BE2C (cell line): ENCODE data around the gene MYL5.

Source experiments
- DNase-seq: peaks from one replicate; pipeline ENCODE4 v3.0.0-alpha.2; 2020
- H3K27me3 ChIP-seq: fragments of 250-450 bp; sonication (Bioruptor Pico); 2 replicates; pipeline ENCODE4 v1.5.1; 2020; ENCODE audit warnings: mild to moderate bottlenecking
- H3K36me3 ChIP-seq: fragments of 250-450 bp; sonication (Bioruptor Pico); 2 replicates; pipeline ENCODE4 v1.5.1; 2020; ENCODE audit warnings: mild to moderate bottlenecking
- H3K4me1 ChIP-seq: fragments of 250-450 bp; sonication (Bioruptor Pico); 2 replicates; pipeline ENCODE4 v1.5.1; 2020
- H3K4me3 ChIP-seq: 2 replicates; pipeline ENCODE4 v1.5.1; 2011; ENCODE audit warnings: low read depth, low read length
- H3K9me3 ChIP-seq: fragments of 250-450 bp; sonication (Bioruptor Pico); 2 replicates; pipeline ENCODE4 v1.5.1; 2020
- TF ChIP-seq, protein P1 (sequence below): IDR thresholded peaks from 2 replicates; pipeline ENCODE4 v1.5.1; 2012; ENCODE audit warnings: mild to moderate bottlenecking, low read depth, low read length

Gene MYL5

DNA sequence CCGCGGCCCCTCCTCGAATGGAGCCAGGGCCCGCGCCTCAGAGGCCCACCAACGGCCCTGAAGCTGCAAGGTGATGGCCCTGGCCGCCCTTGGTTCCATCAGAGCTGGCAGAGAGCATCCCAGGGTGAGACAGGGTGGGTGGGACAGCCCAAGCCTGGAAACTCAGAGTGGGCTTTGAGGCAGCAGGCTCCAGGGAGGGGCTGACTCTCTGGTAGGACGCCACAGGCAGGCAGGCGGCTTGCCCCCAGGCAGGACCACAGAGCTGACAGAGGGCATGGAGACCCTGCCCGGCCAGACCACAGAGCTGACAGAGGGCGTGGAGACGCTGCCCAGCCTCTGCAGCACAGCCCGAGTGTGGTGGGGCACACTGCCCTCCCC lies 4.8 kb downstream of the MYL5 start:
- Histone ChIP-seq H3K9me3 (no peaks in the 10 kb centered on the region), H3K4me3 (no peak overlapping the region), H3K27me3 (no peaks in the 10 kb centered on the region), H3K4me1 (peaks cover 13% of the 10 kb centered on the region), H3K36me3 (no peaks in the 10 kb centered on the region)
- DNase-seq = no peak
- TF ChIP-seq, protein P1, sequence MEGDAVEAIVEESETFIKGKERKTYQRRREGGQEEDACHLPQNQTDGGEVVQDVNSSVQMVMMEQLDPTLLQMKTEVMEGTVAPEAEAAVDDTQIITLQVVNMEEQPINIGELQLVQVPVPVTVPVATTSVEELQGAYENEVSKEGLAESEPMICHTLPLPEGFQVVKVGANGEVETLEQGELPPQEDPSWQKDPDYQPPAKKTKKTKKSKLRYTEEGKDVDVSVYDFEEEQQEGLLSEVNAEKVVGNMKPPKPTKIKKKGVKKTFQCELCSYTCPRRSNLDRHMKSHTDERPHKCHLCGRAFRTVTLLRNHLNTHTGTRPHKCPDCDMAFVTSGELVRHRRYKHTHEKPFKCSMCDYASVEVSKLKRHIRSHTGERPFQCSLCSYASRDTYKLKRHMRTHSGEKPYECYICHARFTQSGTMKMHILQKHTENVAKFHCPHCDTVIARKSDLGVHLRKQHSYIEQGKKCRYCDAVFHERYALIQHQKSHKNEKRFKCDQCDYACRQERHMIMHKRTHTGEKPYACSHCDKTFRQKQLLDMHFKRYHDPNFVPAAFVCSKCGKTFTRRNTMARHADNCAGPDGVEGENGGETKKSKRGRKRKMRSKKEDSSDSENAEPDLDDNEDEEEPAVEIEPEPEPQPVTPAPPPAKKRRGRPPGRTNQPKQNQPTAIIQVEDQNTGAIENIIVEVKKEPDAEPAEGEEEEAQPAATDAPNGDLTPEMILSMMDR = no peak

- TF ChIP-seq, protein P1 = no peak
- no peaks in the 10 kb centered on the region for H3K9me3 ChIP-seq
- H3K4me3 ChIP-seq = no peak overlapping the region
- no peaks in the 10 kb centered on the region for H3K36me3 ChIP-seq
- no peaks in the 10 kb centered on the region for H3K27me3 ChIP-seq
- H3K4me1 ChIP-seq = peaks cover 13% of the 10 kb centered on the region
- no peak for DNase-seq
Measured at GRCh38 chr4:679629-680028, 5.3 kb downstream of the MYL5 start.

DNA sequence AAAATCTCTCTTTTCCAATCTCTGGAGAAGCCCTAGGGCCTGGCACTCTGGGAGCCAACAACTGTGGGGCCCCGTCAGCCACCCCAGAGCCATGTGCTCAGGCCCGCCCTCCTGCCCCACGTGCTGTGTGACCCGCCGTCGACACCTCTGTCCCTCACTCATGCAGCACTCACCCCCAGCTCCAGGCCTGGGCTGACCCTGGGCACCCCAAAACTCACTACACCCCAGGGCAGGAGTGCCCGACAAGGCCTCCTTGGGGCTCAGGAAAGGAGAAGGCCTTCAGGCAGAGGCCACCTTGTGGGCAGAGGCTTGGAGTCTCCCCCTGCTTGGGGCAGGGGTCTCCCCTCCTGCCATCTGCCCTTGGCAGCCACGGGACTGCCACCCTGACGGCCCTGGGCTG lies 5.7 kb downstream of the MYL5 start:
- TF ChIP-seq, protein P1 = no peak
- H3K9me3 ChIP-seq = no peaks in the 10 kb centered on the region
- H3K4me3 ChIP-seq = peak overlapping the region; percentile 63; the same call in 1 of the 2 replicates
- no peak for DNase-seq
- H3K27me3 ChIP-seq = no peaks in the 10 kb centered on the region
- H3K4me1 ChIP-seq = peaks cover 13% of the 10 kb centered on the region
- no peaks in the 10 kb centered on the region for H3K36me3 ChIP-seq

GRCh38 chr4:680551-680927 lies 6.2 kb downstream of the MYL5 start:
- no peak for DNase-seq
- no peaks in the 10 kb centered on the region for H3K9me3 ChIP-seq
- TF ChIP-seq, protein P1 = no peak
- H3K36me3 ChIP-seq = no peaks in the 10 kb centered on the region
- H3K4me1 ChIP-seq = peaks cover 13% of the 10 kb centered on the region
- H3K4me3 ChIP-seq = peak overlapping the region; percentile 63
- no peaks in the 10 kb centered on the region for H3K27me3 ChIP-seq

DNA sequence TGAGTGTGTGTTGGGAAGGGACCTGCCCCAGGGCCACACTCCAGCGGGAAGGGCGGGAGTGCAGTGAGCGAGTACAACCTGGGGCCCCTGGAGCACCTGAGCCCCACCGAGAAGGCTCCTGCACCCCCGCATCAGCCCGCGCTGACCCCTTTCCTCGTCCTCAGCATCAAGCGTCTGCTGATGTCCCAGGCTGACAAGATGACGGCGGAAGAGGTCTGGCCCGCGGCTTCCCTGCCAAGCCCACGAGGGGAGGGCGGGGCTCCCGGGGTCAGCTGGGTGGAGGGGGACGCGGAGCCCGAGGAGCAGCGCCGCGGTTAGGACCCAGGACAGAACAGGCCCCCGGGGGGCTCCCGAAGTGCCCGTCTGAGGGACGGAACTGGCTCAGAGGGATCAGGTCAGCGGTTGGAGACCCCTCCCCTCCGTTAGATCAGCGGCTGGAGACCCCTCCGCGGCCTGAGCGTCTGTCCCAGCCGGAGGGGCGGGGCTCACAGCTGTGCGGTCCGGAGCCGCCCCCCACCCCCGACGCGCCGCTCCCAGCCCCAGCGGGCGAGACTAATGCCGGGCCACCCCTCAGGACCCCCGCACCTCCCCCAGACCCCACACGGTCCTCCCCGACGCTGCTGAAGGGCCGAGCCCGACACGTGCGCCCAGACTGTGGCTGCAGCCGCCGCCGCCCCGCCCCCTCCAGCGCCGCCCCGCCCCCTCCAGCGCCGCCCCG lies 6.7 kb downstream of the MYL5 start:
- no peaks in the 10 kb centered on the region for H3K9me3 ChIP-seq
- H3K36me3 ChIP-seq = no peaks in the 10 kb centered on the region
- TF ChIP-seq, protein P1 = no peak
- H3K4me3 ChIP-seq = peak overlapping the region; percentile 63
- H3K27me3 ChIP-seq = no peaks in the 10 kb centered on the region
- DNase-seq = peak; percentile 91
- H3K4me1 ChIP-seq = peaks cover 13% of the 10 kb centered on the region

DNA sequence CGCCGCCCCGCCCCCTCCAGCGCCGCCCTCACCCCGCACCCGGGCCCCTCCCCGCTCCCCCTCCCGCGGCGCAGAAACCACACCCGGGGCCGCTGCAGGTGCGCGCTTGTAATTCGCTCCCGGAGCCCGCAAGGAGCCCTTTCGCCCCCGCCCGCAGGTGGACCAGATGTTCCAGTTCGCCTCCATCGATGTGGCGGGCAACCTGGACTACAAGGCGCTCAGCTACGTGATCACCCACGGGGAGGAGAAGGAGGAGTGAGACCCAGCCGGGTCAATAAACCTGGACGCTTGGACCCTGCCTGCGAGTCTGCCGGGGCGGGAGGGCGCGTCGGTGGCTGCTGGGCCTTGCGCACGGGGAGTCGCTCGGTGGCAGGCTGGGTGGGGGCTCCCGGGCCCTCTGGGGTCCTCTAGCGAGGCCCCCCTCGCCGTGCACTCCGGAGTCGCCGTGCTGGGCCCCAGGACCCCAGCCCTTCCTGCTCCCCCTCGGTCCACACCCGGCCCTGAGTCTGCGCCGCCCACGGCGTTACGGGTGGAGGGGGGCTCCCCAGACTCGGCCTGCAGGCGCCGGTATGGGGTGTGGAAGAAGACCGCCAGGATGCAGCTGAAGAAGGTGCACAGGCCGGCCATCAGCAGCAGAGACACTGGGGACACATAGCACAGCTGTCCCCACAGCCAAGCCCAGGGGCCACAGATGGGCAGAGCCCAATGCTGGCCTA lies 7.6 kb downstream of the MYL5 start:
- Histone ChIP-seq H3K27me3 (no peaks in the 10 kb centered on the region), H3K4me3 (peak overlapping the region; percentile 34), H3K9me3 (no peaks in the 10 kb centered on the region), H3K4me1 (peaks cover 13% of the 10 kb centered on the region), H3K36me3 (no peaks in the 10 kb centered on the region)
- DNase-seq = peak; percentile 61
- TF ChIP-seq, protein P1 = no peak
